Panc1 (cell line): Measurements from ENCODE around the gene HOXA5. TPM values are rescaled to one million over a fixed set of nuclear protein-coding genes. Genes with fewer than 3 reads are reported as not detected.
A peak's percentile ranks its signal among the peaks of the same experiment; 100 is the strongest.

ENCODE experiments used
- ATAC-seq: fragments of 200-7000 bp; cut with Tn5 transposase; 2 replicates; pipeline ENCODE4 v1.9.1; 2020; ENCODE audit warnings: mild to moderate bottlenecking, moderate library complexity
- BruUV-seq: library from RNA; stranded (reverse); fragments of 400-500 nt; replicated peaks from 2 replicates; lab custom pipeline; 2021; lab: Mats Ljungman, UMichigan
- CTCF ChIA-PET: fragments of 300-600 bp; sonication (Branson Sonifier 250); formaldehyde crosslinking; loops from one replicate; lab custom pipeline; 2022; ENCODE audit warnings: antibody characterized with exemption; lab: Charles Lee
- POLR2A ChIA-PET: fragments of 300-600 bp; sonication (Branson Sonifier 250); formaldehyde crosslinking; loops from one replicate; lab custom pipeline; 2022; ENCODE audit warnings: antibody characterized with exemption; lab: Charles Lee
- DNase-seq: peaks from one replicate; pipeline ENCODE4 v3.0.0-alpha.2; 2010; ENCODE audit warnings: low read depth, low spot score
- H3K27ac ChIP-seq: 2 replicates; pipeline ENCODE4 v1.5.1; 2011; ENCODE audit warnings: mild to moderate bottlenecking, low read length, inconsistent platforms
- H3K27me3 ChIP-seq: fragments of 200-500 bp; sonication (Bioruptor generic); 2 replicates; pipeline ENCODE4 v1.6.0; 2014; ENCODE audit warnings: low read length, inconsistent platforms; ENCODE audit not compliant: control insufficient read depth, insufficient read depth
- H3K36me3 ChIP-seq: fragments of 200-500 bp; sonication (Bioruptor generic); 2 replicates; pipeline ENCODE4 v1.5.1; 2014; ENCODE audit warnings: inconsistent platforms, mild to moderate bottlenecking, low read length, moderate library complexity; ENCODE audit not compliant: control insufficient read depth, insufficient read depth
- H3K4me1 ChIP-seq: 2 replicates; pipeline ENCODE4 v1.5.1; 2011; ENCODE audit warnings: inconsistent platforms, mild to moderate bottlenecking, low read length, moderate library complexity; ENCODE audit not compliant: control insufficient read depth, insufficient read depth
- H3K4me3 ChIP-seq, 2 experiments: 2 replicates each; pipeline ENCODE4 v1.5.1; 2011 to 2012; ENCODE audit warnings: low read depth in 2 of 2, low read length in 2 of 2, mild to moderate bottlenecking in 2 of 2, inconsistent platforms in 1 of 2, moderate library complexity in 1 of 2
- H3K9me3 ChIP-seq: fragments of 200-500 bp; sonication (Bioruptor generic); 2 replicates; pipeline ENCODE4 v1.5.1; 2014; ENCODE audit warnings: low read depth, mild to moderate bottlenecking, inconsistent platforms, low read length, moderate library complexity; ENCODE audit not compliant: control insufficient read depth, insufficient read depth
- CTCF ChIP-seq: fragments of 450-650 bp; IDR thresholded peaks from 2 replicates; pipeline ENCODE4 v1.5.1; 2017; ENCODE audit warnings: mild to moderate bottlenecking
- POLR2AphosphoS5 ChIP-seq: IDR thresholded peaks from 2 replicates; pipeline ENCODE4 v1.6.1; 2012; ENCODE audit warnings: mild to moderate bottlenecking, low read depth, low read length, moderate library complexity
- SIN3A ChIP-seq: IDR thresholded peaks from 2 replicates; pipeline ENCODE4 v1.6.1; 2012; ENCODE audit warnings: low read depth, mild to moderate bottlenecking, low read length, moderate library complexity, borderline replicate concordance; ENCODE audit not compliant: insufficient read depth
- TCF7L2 ChIP-seq: IDR thresholded peaks from 2 replicates; pipeline ENCODE4 v1.6.1; 2011; ENCODE audit warnings: mild to moderate bottlenecking, low read depth, low read length, inconsistent platforms
- in situ Hi-C: cut with HindIII; loops from 2 replicates; pipeline ENCODE4 v1.10.0; 2016; ENCODE audit warnings: low sequenced_read_pairs, low pct_unique_long_range_greater_than_20kb
- intact Hi-C: fragments of 100-400 bp; cut with micrococcal nuclease; formaldehyde crosslinking; loops from one replicate; pipeline ENCODE4 v1.10.0; 2022; ENCODE audit not compliant: unreplicated experiment
- total RNA-seq: library from RNA; stranded (reverse); gene quantifications from one replicate; pipeline ENCODE4 v1.2.1, GENCODE V29; 2021; ENCODE audit not compliant: unreplicated experiment
- TF ChIP-seq, protein P1 (sequence below), 2 experiments: IDR thresholded peaks; 2 replicates each; pipeline ENCODE4 v1.6.1; 2011 to 2012; ENCODE audit warnings: low read depth in 2 of 2, control low read depth in 1 of 2, low read length in 1 of 2, mild to moderate bottlenecking in 1 of 2, moderate library complexity in 1 of 2; ENCODE audit not compliant: insufficient read depth in 1 of 2

The HOXA5 gene
- total RNA-seq, 1 experiment from 2014 or later = 3.9 TPM

GRCh38 chr7:27101171-27101956, 42.1 kb downstream of the HOXA5 start:
- Histone ChIP-seq H3K27ac (peak overlapping the region; percentile 99), H3K4me1 (peaks cover 70% of the 10 kb centered on the region), H3K9me3 (no peaks in the 10 kb centered on the region), H3K36me3 (peaks cover 9% of the 10 kb centered on the region; the same call in 1 of the 2 replicates), H3K27me3 (no peaks in the 10 kb centered on the region), H3K4me3 (peak overlapping the region in 1 of 2 experiments; percentile 0; a peak in 1 of 4 replicates)
- no TSS peak for BruUV-seq
- DNase-seq = no peak
- no peak for TF ChIP-seq SIN3A
- no peak for TF ChIP-seq TCF7L2
- TF ChIP-seq CTCF = no peak
- TF ChIP-seq, protein P1, sequence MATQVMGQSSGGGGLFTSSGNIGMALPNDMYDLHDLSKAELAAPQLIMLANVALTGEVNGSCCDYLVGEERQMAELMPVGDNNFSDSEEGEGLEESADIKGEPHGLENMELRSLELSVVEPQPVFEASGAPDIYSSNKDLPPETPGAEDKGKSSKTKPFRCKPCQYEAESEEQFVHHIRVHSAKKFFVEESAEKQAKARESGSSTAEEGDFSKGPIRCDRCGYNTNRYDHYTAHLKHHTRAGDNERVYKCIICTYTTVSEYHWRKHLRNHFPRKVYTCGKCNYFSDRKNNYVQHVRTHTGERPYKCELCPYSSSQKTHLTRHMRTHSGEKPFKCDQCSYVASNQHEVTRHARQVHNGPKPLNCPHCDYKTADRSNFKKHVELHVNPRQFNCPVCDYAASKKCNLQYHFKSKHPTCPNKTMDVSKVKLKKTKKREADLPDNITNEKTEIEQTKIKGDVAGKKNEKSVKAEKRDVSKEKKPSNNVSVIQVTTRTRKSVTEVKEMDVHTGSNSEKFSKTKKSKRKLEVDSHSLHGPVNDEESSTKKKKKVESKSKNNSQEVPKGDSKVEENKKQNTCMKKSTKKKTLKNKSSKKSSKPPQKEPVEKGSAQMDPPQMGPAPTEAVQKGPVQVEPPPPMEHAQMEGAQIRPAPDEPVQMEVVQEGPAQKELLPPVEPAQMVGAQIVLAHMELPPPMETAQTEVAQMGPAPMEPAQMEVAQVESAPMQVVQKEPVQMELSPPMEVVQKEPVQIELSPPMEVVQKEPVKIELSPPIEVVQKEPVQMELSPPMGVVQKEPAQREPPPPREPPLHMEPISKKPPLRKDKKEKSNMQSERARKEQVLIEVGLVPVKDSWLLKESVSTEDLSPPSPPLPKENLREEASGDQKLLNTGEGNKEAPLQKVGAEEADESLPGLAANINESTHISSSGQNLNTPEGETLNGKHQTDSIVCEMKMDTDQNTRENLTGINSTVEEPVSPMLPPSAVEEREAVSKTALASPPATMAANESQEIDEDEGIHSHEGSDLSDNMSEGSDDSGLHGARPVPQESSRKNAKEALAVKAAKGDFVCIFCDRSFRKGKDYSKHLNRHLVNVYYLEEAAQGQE (IDR thresholded peaks at IDR 0.05; ENCODE audit: insufficient read depth in 1 of 2, low read depth in 2 of 2, low read length in 1 of 2) = no peak
- TF ChIP-seq POLR2AphosphoS5 = no peak
- ATAC-seq = no peak
- CTCF ChIA-PET = no interaction called here
- in situ Hi-C loops (no loop called here), intact Hi-C loops (no loop called here)
- POLR2A ChIA-PET = no interaction called here

DNA sequence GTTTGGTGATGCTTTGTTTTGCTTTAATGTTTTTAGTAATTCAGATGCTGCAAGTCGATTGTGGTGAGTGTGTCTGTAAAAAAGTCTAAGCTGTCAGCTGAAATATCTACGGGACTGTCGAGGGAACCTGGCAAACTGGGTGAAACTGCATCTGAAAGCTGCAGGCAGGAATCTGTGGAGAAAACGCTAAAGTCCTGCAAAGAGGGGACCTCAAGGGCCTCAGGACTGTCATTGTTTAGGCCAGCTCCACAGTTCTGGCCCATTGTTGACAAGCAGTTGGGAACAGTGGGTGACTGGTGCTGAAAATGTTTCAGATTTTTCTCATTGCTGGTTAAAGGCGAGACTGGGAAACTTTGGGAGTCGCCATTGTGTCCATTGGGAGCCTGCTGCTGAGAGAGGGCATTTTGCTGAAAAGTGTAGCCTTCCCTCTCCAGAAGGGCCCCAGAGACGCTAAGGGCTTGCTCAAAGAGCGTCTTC, 42.7 kb downstream of the HOXA5 start:
- Histone ChIP-seq H3K4me3 (peak overlapping the region in 1 of 2 experiments; percentile 0; a peak in 1 of 4 replicates), H3K36me3 (peaks cover 9% of the 10 kb centered on the region; the same call in 1 of the 2 replicates), H3K27ac (peak overlapping the region; percentile 99), H3K9me3 (no peaks in the 10 kb centered on the region), H3K27me3 (no peaks in the 10 kb centered on the region), H3K4me1 (peaks cover 64% of the 10 kb centered on the region)
- ChIA-PET POLR2A (no interaction called here), CTCF (no interaction called here)
- BruUV-seq = no TSS peak
- 0 out of 2 replicates have a peak, but pooled peaks have one; percentile 67 for TF ChIP-seq SIN3A
- TF ChIP-seq CTCF = no peak
- TF ChIP-seq, protein P1 (IDR thresholded peaks at IDR 0.05; ENCODE audit: insufficient read depth in 1 of 2, low read depth in 2 of 2, low read length in 1 of 2) = no peak
- TF ChIP-seq POLR2AphosphoS5 = peak; percentile 22; the same call in 1 of the 2 replicates
- no peak for TF ChIP-seq TCF7L2
- DNase-seq = no peak
- no peak for ATAC-seq
- in situ Hi-C loops (no loop called here), intact Hi-C loops (no loop called here)
